Uterus (tissue), 2 donors: Measurements from ENCODE around the gene CELF6.

Experiments
- POLR2A ChIP-seq, 2 donors: fragments of 450-650 bp; IDR thresholded peaks; one replicate each; pipeline ENCODE4 v1.6.1; 2016; ENCODE audit warnings: antibody characterized with exemption in 2 of 2, mild to moderate bottlenecking in 1 of 2, moderate library complexity in 1 of 2
- TF ChIP-seq, protein P1 (sequence below), 4 experiments: fragments of 200-600 bp in 2 of 4; fragments of 450-650 bp in 2 of 4; sonication (generic) in 2 of 4; IDR thresholded peaks; one replicate each; pipeline ENCODE4 v1.5.1; 2016 to 2019; ENCODE audit warnings: antibody characterized with exemption in 4 of 4, mild to moderate bottlenecking in 2 of 4, moderate library complexity in 1 of 4

GRCh38 chr15:72339777-72340177 is 19.8 kb upstream of the CELF6 start:
- TF ChIP-seq, protein P1, sequence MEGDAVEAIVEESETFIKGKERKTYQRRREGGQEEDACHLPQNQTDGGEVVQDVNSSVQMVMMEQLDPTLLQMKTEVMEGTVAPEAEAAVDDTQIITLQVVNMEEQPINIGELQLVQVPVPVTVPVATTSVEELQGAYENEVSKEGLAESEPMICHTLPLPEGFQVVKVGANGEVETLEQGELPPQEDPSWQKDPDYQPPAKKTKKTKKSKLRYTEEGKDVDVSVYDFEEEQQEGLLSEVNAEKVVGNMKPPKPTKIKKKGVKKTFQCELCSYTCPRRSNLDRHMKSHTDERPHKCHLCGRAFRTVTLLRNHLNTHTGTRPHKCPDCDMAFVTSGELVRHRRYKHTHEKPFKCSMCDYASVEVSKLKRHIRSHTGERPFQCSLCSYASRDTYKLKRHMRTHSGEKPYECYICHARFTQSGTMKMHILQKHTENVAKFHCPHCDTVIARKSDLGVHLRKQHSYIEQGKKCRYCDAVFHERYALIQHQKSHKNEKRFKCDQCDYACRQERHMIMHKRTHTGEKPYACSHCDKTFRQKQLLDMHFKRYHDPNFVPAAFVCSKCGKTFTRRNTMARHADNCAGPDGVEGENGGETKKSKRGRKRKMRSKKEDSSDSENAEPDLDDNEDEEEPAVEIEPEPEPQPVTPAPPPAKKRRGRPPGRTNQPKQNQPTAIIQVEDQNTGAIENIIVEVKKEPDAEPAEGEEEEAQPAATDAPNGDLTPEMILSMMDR (IDR thresholded peaks at IDR 0.05) = no peak
- TF ChIP-seq POLR2A (IDR thresholded peaks at IDR 0.05) = no peak
